GM23338 (cell line): ENCODE measurements around the gene PGAM1. TPM values are rescaled to one million over a fixed set of nuclear protein-coding genes. Genes with fewer than 3 reads are reported as not detected.

Experiments used
- ATAC-seq: fragments of 200-7000 bp; cut with Tn5 transposase; 3 replicates; pipeline ENCODE4 v1.9.1; 2020
- DNase-seq: peaks from one replicate; pipeline ENCODE4 v3.0.0-alpha.2; 2015; ENCODE audit warnings: low spot score
- H2AFZ ChIP-seq: fragments of 200-600 bp; sonication (generic); 2 replicates; pipeline ENCODE4 v1.8.0; 2016; ENCODE audit warnings: antibody characterized with exemption, mild to moderate bottlenecking, moderate library complexity
- H3F3A ChIP-seq: fragments of 200-600 bp; sonication (generic); replicated peaks from 2 replicates; pipeline ENCODE4 v1.8.0; 2017; ENCODE audit warnings: antibody characterized with exemption, mixed run types, low read depth
- H3K27ac ChIP-seq: fragments of 200-600 bp; sonication (generic); 2 replicates; pipeline ENCODE4 v1.6.1; 2016; ENCODE audit warnings: low read depth
- H3K27me3 ChIP-seq: fragments of 200-600 bp; sonication (generic); 2 replicates; pipeline ENCODE4 v1.8.0; 2016; ENCODE audit warnings: mild to moderate bottlenecking, mixed run types, moderate library complexity; ENCODE audit not compliant: insufficient read depth
- H3K36me3 ChIP-seq: fragments of 200-600 bp; sonication (generic); 2 replicates; pipeline ENCODE4 v1.8.0; 2016; ENCODE audit warnings: mild to moderate bottlenecking; ENCODE audit not compliant: insufficient read depth
- H3K4me1 ChIP-seq: fragments of 200-600 bp; sonication (generic); 2 replicates; pipeline ENCODE4 v1.8.0; 2016; ENCODE audit warnings: mild to moderate bottlenecking, moderate library complexity; ENCODE audit not compliant: insufficient read depth
- H3K4me2 ChIP-seq: fragments of 200-600 bp; sonication (generic); 2 replicates; pipeline ENCODE4 v1.7.1; 2017; ENCODE audit warnings: mixed run types
- H3K4me3 ChIP-seq: fragments of 200-600 bp; sonication (generic); 2 replicates; pipeline ENCODE4 v1.6.1; 2016; ENCODE audit warnings: mixed run types
- H3K79me2 ChIP-seq: fragments of 200-600 bp; sonication (generic); replicated peaks from 2 replicates; pipeline ENCODE4 v1.8.0; 2017; ENCODE audit warnings: mild to moderate bottlenecking; ENCODE audit not compliant: insufficient read depth
- H3K9me2 ChIP-seq: fragments of 200-600 bp; sonication (generic); 2 replicates; pipeline ENCODE4 v1.8.0; 2017; ENCODE audit not compliant: insufficient read depth
- H4K20me1 ChIP-seq: fragments of 200-600 bp; sonication (generic); replicated peaks from 2 replicates; pipeline ENCODE4 v1.8.0; 2017; ENCODE audit warnings: mild to moderate bottlenecking; ENCODE audit not compliant: insufficient read depth
- H3K27ac Mint-ChIP-seq: 2 replicates; pipeline ENCODE4 v1.8.0; 2020; ENCODE audit warnings: inconsistent platforms, mild to moderate bottlenecking, moderate library complexity, mixed read lengths
- H3K27me3 Mint-ChIP-seq: 3 replicates; pipeline ENCODE4 v1.8.0; 2022; ENCODE audit warnings: low read depth, mild to moderate bottlenecking, moderate library complexity, mixed read lengths, inconsistent platforms; ENCODE audit not compliant: insufficient read depth, poor library complexity
- H3K36me3 Mint-ChIP-seq: 3 replicates; pipeline ENCODE4 v1.8.0; 2021; ENCODE audit warnings: low read depth, mild to moderate bottlenecking, inconsistent platforms, moderate library complexity, mixed read lengths
- H3K4me1 Mint-ChIP-seq: 3 replicates; pipeline ENCODE4 v1.8.0; 2020; ENCODE audit warnings: mild to moderate bottlenecking, inconsistent platforms, mixed read lengths
- H3K4me3 Mint-ChIP-seq: 3 replicates; pipeline ENCODE4 v1.8.0; 2021; ENCODE audit warnings: moderate library complexity, mild to moderate bottlenecking, inconsistent platforms, mixed read lengths
- H3K9me3 Mint-ChIP-seq: 3 replicates; pipeline ENCODE4 v1.8.0; 2020; ENCODE audit warnings: moderate library complexity, mild to moderate bottlenecking, inconsistent platforms, mixed read lengths
- EZH2phosphoT487 ChIP-seq: fragments of 200-600 bp; sonication (generic); IDR thresholded peaks from one replicate; pipeline ENCODE4 v1.8.1; 2018; ENCODE audit warnings: antibody characterized with exemption; ENCODE audit not compliant: unreplicated experiment
- JUNB ChIP-seq: IDR thresholded peaks from one replicate; pipeline ENCODE4 v1.6.1; 2016; ENCODE audit warnings: antibody characterized with exemption; ENCODE audit not compliant: unreplicated experiment
- NANOG ChIP-seq: IDR thresholded peaks from 2 replicates; pipeline ENCODE4 v1.6.1; 2016; ENCODE audit warnings: antibody characterized with exemption, borderline replicate concordance
- POLR2AphosphoS5 ChIP-seq: IDR thresholded peaks from 2 replicates; pipeline ENCODE4 v1.6.1; 2016; ENCODE audit warnings: antibody characterized with exemption, low read depth
- ZNF331 ChIP-seq: fragments of 250-450 bp; sonication (Bioruptor Pico); IDR thresholded peaks from 2 replicates; pipeline ENCODE4 v1.5.0; 2020; ENCODE audit warnings: low read depth, mild to moderate bottlenecking, moderate library complexity
- ZNF462 ChIP-seq: fragments of 250-450 bp; sonication (Bioruptor Pico); IDR thresholded peaks from 2 replicates; pipeline ENCODE4 v1.5.0; 2020; ENCODE audit warnings: mild to moderate bottlenecking, moderate library complexity
- polyA plus RNA-seq: library from polyadenylated mRNA; unstranded; fragments of >200 nt; fragmentation: Nextera tagmentation; extraction: Ambion mirVana; gene quantifications from 2 replicates; pipeline ENCODE4 v1.2.1, GENCODE V29; 2016
- total RNA-seq: library from RNA; depleted of rRNA; stranded (reverse); fragments of >200 nt; shearing (Covaris generic); gene quantifications from 2 replicates; pipeline ENCODE4 v1.2.3, GENCODE V29; 2014
- TF ChIP-seq, protein P1 (sequence below), 2 experiments: fragments of 200-600 bp in 1 of 2; sonication (generic) in 1 of 2; conservative IDR thresholded peaks; 2 replicates each; pipeline versions ENCODE4 v1.5.1 to v1.6.1; 2016 to 2017; ENCODE audit warnings: antibody characterized with exemption in 2 of 2, low read depth in 2 of 2, mild to moderate bottlenecking in 2 of 2, moderate library complexity in 1 of 2

PGAM1 gene
- total and polyA plus RNA-seq, 2 experiments from 2014 or later = 497 to 930 TPM

DNA sequence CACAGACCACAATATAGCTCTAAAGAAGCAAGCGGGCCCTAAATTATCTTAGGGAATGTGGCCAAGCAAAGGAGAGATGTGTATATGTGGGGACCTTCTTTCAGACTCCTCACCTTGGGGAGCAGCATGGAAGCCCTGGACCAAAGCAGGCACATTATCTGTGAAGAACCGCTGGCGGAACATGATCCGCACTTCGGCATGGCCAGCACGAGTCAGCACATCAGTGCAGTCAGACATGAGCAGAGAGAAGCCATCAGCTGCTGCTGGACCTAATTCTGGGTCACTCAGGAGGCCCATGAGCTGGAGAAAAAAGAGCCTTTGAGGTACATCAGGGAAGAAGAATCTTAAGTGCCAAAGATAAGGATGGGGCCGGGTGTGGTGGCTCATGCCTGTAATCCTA is 33.9 kb downstream of the PGAM1 start (continued):
- TF ChIP-seq ZNF462 (CRISPR knock-in tag) (no peak), EZH2phosphoT487 (no peak), JUNB (no peak)

DNA sequence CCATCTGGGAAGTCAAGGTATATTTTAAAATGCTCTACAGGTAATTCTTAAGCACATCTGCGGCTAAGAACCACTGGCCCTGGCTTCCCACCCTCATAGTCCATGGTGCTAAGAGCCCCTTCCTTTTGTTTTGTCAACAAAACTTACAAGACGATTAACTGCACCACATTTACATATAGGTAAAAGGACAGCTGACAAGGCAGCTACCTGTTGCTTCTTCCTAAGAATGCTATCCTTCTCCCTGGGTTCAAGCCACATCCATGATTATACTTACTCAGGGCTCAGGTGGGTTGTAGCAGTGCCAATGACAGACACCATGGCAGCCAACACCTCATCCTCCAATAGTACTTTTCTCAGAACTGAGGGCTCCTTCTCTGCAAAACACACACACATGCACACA is 36.3 kb downstream of the PGAM1 start:
- Histone ChIP-seq H3K4me1 (no peaks in the 10 kb centered on the region), H4K20me1 (peaks cover 9% of the 10 kb centered on the region), H3K27ac (no peak overlapping the region), H3K4me2 (no peak overlapping the region), H3K79me2 (no peaks in the 10 kb centered on the region), H3F3A (peaks cover 34% of the 10 kb centered on the region), H3K27me3 (no peaks in the 10 kb centered on the region), H3K36me3 (peaks cover 66% of the 10 kb centered on the region), H2AFZ (no peak overlapping the region), H3K4me3 (no peak overlapping the region), H3K9me2 (no peaks in the 10 kb centered on the region)
- Mint-ChIP-seq H3K9me3 (no peaks in the 10 kb centered on the region), H3K4me3 (no peak overlapping the region), H3K27me3 (peaks cover 12% of the 10 kb centered on the region), H3K27ac (no peak overlapping the region), H3K36me3 (peaks cover 93% of the 10 kb centered on the region), H3K4me1 (peaks cover 5% of the 10 kb centered on the region; the same call in 1 of the 3 replicates)
- ATAC-seq = no peak
- DNase-seq = no peak
- TF ChIP-seq ZNF331 (CRISPR knock-in tag) (no peak), EZH2phosphoT487 (no peak), POLR2AphosphoS5 (no peak), NANOG (no peak)
- TF ChIP-seq, protein P1, sequence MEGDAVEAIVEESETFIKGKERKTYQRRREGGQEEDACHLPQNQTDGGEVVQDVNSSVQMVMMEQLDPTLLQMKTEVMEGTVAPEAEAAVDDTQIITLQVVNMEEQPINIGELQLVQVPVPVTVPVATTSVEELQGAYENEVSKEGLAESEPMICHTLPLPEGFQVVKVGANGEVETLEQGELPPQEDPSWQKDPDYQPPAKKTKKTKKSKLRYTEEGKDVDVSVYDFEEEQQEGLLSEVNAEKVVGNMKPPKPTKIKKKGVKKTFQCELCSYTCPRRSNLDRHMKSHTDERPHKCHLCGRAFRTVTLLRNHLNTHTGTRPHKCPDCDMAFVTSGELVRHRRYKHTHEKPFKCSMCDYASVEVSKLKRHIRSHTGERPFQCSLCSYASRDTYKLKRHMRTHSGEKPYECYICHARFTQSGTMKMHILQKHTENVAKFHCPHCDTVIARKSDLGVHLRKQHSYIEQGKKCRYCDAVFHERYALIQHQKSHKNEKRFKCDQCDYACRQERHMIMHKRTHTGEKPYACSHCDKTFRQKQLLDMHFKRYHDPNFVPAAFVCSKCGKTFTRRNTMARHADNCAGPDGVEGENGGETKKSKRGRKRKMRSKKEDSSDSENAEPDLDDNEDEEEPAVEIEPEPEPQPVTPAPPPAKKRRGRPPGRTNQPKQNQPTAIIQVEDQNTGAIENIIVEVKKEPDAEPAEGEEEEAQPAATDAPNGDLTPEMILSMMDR (conservative IDR thresholded peaks at IDR 0.05; ENCODE audit: low read depth in 2 of 2) = no peak
